K562 (cell line): ENCODE data around the gene PGPEP1. TPM values are rescaled to one million over a fixed set of nuclear protein-coding genes. Genes with fewer than 3 reads are reported as not detected.

Source experiments
- CBFA2T3 ChIP-seq: fragments of 450-650 bp; IDR thresholded peaks from 2 replicates; pipeline ENCODE4 v1.6.1; 2017
- CBX8 ChIP-seq: fragments of 200-600 bp; sonication (generic); IDR thresholded peaks from 2 replicates; pipeline ENCODE4 v1.6.1; 2012; ENCODE audit warnings: borderline replicate concordance, mixed run types, low read depth, mild to moderate bottlenecking, moderate library complexity, mixed read lengths, low read length, control low read depth, inconsistent platforms; ENCODE audit not compliant: poor library complexity, severe bottlenecking; ENCODE audit errors: extremely low read depth
- CHCHD3 ChIP-seq: fragments of 250-450 bp; sonication (Bioruptor Pico); IDR thresholded peaks from 2 replicates; pipeline ENCODE4 v2.1.2; 2022; ENCODE audit warnings: mild to moderate bottlenecking
- CHD1 ChIP-seq: fragments of 200-600 bp; sonication (generic); IDR thresholded peaks from one replicate; pipeline ENCODE4 v1.6.1; 2012; ENCODE audit warnings: mild to moderate bottlenecking, moderate library complexity, low read length, inconsistent platforms
- DMBX1 ChIP-seq: fragments of 250-450 bp; sonication (Bioruptor Pico); IDR thresholded peaks from 2 replicates; pipeline ENCODE4 v1.8.0; 2022; ENCODE audit warnings: inconsistent platforms, mild to moderate bottlenecking, moderate library complexity, borderline replicate concordance
- GABPA ChIP-seq: fragments of 200-800 bp; sonication (Bioruptor generic); conservative IDR thresholded peaks from 2 replicates; pipeline ENCODE4 v1.6.1; 2016; ENCODE audit warnings: low read depth, missing genetic modification characterization, missing compliant biosample characterization
- GABPB2 ChIP-seq: fragments of 250-450 bp; sonication (Bioruptor Pico); conservative IDR thresholded peaks from 2 replicates; pipeline ENCODE4 v1.5.1; 2021; ENCODE audit warnings: mild to moderate bottlenecking
- MAZ ChIP-seq, 2 experiments: fragments of 450-650 bp in 1 of 2; sonication (generic) in 1 of 2; formaldehyde crosslinking; IDR thresholded peaks in 1 of 2; conservative IDR thresholded peaks in 1 of 2; 2 replicates each; pipeline versions ENCODE4 v1.4.0 to v1.5.0; 2020; ENCODE audit warnings: mild to moderate bottlenecking in 1 of 2, missing genetic modification reagents in 1 of 2
- NR4A1 ChIP-seq, 2 experiments: fragments of 250-450 bp in 1 of 2; fragments of 450-650 bp in 1 of 2; sonication (Bioruptor Pico) in 1 of 2; IDR thresholded peaks; 2 replicates each; pipeline versions ENCODE4 v1.4.0 to v1.6.1; 2016 to 2020; ENCODE audit warnings: mild to moderate bottlenecking in 2 of 2, missing compliant biosample characterization in 1 of 2, missing genetic modification characterization in 1 of 2, moderate library complexity in 1 of 2
- PHTF2 ChIP-seq: fragments of 250-450 bp; sonication (Bioruptor Pico); IDR thresholded peaks from 2 replicates; pipeline ENCODE4 v1.5.0; 2021; ENCODE audit warnings: mild to moderate bottlenecking
- POLR2AphosphoS2 ChIP-seq: IDR thresholded peaks from 2 replicates; pipeline ENCODE4 v1.6.1; 2012; ENCODE audit warnings: low read length, improper control_type of control experiment
- RHOXF2B ChIP-seq: fragments of 250-450 bp; sonication (Bioruptor Pico); conservative IDR thresholded peaks from 2 replicates; pipeline ENCODE4 v1.5.1; 2021
- SETDB1 ChIP-seq: IDR thresholded peaks from one replicate; pipeline ENCODE4 v1.6.1; 2012; ENCODE audit warnings: low read length, control low read depth, inconsistent platforms
- SIX5 ChIP-seq, 2 experiments: IDR thresholded peaks; 2 replicates each; pipeline ENCODE4 v1.6.1; 2011; ENCODE audit warnings: low read length in 2 of 2, borderline replicate concordance in 1 of 2, low read depth in 1 of 2, mild to moderate bottlenecking in 1 of 2, moderate library complexity in 1 of 2; ENCODE audit not compliant: insufficient read depth in 1 of 2
- SMARCA5 ChIP-seq: fragments of 450-650 bp; IDR thresholded peaks from 2 replicates; pipeline ENCODE4 v1.6.1; 2016
- SRSF1 ChIP-seq: fragments of 200-400 bp; formaldehyde crosslinking; IDR thresholded peaks from 2 replicates; pipeline ENCODE4 v1.6.1; 2017; ENCODE audit warnings: mild to moderate bottlenecking, low read depth, low read length, moderate library complexity
- SUPT5H ChIP-seq: fragments of 450-650 bp; IDR thresholded peaks from 2 replicates; pipeline ENCODE4 v1.6.1; 2016
- ZEB2 ChIP-seq: fragments of 450-650 bp; IDR thresholded peaks from 2 replicates; pipeline ENCODE4 v1.6.1; 2016
- ZFP30 ChIP-seq: fragments of 250-450 bp; sonication (Bioruptor Pico); IDR thresholded peaks from 2 replicates; pipeline ENCODE4 v1.8.0; 2022; ENCODE audit warnings: moderate library complexity, mild to moderate bottlenecking, inconsistent platforms, borderline replicate concordance
- ZFPM2 ChIP-seq: fragments of 250-450 bp; sonication (Bioruptor Pico); IDR thresholded peaks from 2 replicates; pipeline ENCODE4 v1.5.1; 2022; ENCODE audit warnings: mild to moderate bottlenecking
- ZNF134 ChIP-seq: fragments of 250-450 bp; sonication (Bioruptor Pico); conservative IDR thresholded peaks from 2 replicates; pipeline ENCODE4 v1.4.0; 2020
- ZNF197 ChIP-seq: fragments of 200-800 bp; sonication (Bioruptor generic); IDR thresholded peaks from 2 replicates; pipeline ENCODE4 v1.6.1; 2016; ENCODE audit warnings: low read depth, missing genetic modification characterization, missing compliant biosample characterization
- ZNF75A ChIP-seq: fragments of 450-650 bp; formaldehyde crosslinking; IDR thresholded peaks from 2 replicates; pipeline ENCODE4 v1.4.0; 2020; ENCODE audit warnings: mild to moderate bottlenecking
- polyA plus RNA-seq, 8 experiments: library from polyadenylated mRNA; depleted of rRNA in 4 of 8; stranded (reverse) in 5 of 8; unstranded in 3 of 8; fragments of >200 nt; fragmentation: Nextera tagmentation in 2 of 8; fragmentation: Illumina TruSeq in 1 of 8; extraction: Ambion mirVana in 2 of 8; extraction: Trizol in 1 of 8; gene quantifications; 2 replicates each; pipeline versions ENCODE4 v1.2.1 to v1.2.3, GENCODE V29; 2011 to 2014; ENCODE audit warnings: inconsistent platforms in 1 of 8, missing spikeins in 1 of 8
- total RNA-seq, 7 experiments: library from RNA; depleted of rRNA in 6 of 7; stranded (reverse); fragments of >200 nt in 6 of 7; fragmentation: Illumina TruSeq in 2 of 7; extraction: Trizol in 2 of 7; gene quantifications; 2 replicates each; pipeline versions ENCODE4 v1.2.1 to v1.2.3, GENCODE V29; 2011 to 2021; ENCODE audit warnings: low replicate concordance in 1 of 7
- TF ChIP-seq, protein P1 (sequence below): fragments of 250-450 bp; sonication (Bioruptor Pico); IDR thresholded peaks from 2 replicates; pipeline ENCODE4 v1.8.0; 2021; ENCODE audit warnings: moderate library complexity, mild to moderate bottlenecking, inconsistent platforms
- TF ChIP-seq, protein P2 (sequence below): fragments of 450-650 bp; formaldehyde crosslinking; IDR thresholded peaks from 2 replicates; pipeline ENCODE4 v1.4.0; 2020; ENCODE audit warnings: mild to moderate bottlenecking, mixed read lengths
- TF ChIP-seq, protein P3 (sequence below): sonication (generic); formaldehyde crosslinking; IDR thresholded peaks from 2 replicates; pipeline ENCODE4 v1.8.1; 2023; ENCODE audit warnings: mild to moderate bottlenecking, missing genetic modification reagents

The PGPEP1 gene
- total and polyA plus RNA-seq, 9 of the 15 experiments (the other 6 are each of a cell fraction or from before 2014, with no cell fraction given) = 10.0 to 69.6 (median 33.5) TPM

- TF ChIP-seq SETDB1 (no peak), ZEB2 (peak; percentile 51), SIX5 (IDR thresholded peaks at IDR 0.05; ENCODE audit: borderline replicate concordance in 1 of 2, insufficient read depth in 1 of 2, low read depth in 1 of 2, low read length in 2 of 2) (no peak), DMBX1 (CRISPR knock-in tag) (peak; percentile 59; the same call in 1 of the 2 replicates), SMARCA5 (peak; percentile 71; the same call in 1 of the 2 replicates), GABPB2 (CRISPR knock-in tag) (0 out of 2 replicates have a peak, but pooled peaks have one; percentile 12), CHCHD3 (no peak), ZNF134 (CRISPR knock-in tag) (no peak), CBFA2T3 (no peak), POLR2AphosphoS2 (peak; percentile 99), MAZ (CRISPR knock-in tag; conservative IDR thresholded peaks at IDR 0.05 in 1 of 2, IDR thresholded peaks at IDR 0.05 in 1 of 2) (peak in 1 of 2 experiments; percentile 9; a peak in 1 of 4 replicates), RHOXF2B (CRISPR knock-in tag) (peak; percentile 96), ZFPM2 (CRISPR knock-in tag) (peak; percentile 75; the same call in 1 of the 2 replicates), CBX8 (no peak), ZFP30 (peak; percentile 72; the same call in 1 of the 2 replicates), ZNF75A (CRISPR knock-in tag) (no peak), PHTF2 (0 out of 2 replicates have a peak, but pooled peaks have one; percentile 3), NR4A1 (CRISPR knock-in tag; IDR thresholded peaks at IDR 0.05) (no peak), NR4A1 (tag; IDR thresholded peaks at IDR 0.05) (no peak), SUPT5H (peak; percentile 55), ZNF197 (CRISPR knock-in tag) (no peak), GABPA (tag) (no peak), CHD1 (no peak), SRSF1 (no peak)
- TF ChIP-seq, protein P1, sequence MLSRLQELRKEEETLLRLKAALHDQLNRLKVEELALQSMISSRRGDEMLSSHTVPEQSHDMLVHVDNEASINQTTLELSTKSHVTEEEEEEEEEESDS (CRISPR knock-in tag) = no peak
- TF ChIP-seq, protein P2, sequence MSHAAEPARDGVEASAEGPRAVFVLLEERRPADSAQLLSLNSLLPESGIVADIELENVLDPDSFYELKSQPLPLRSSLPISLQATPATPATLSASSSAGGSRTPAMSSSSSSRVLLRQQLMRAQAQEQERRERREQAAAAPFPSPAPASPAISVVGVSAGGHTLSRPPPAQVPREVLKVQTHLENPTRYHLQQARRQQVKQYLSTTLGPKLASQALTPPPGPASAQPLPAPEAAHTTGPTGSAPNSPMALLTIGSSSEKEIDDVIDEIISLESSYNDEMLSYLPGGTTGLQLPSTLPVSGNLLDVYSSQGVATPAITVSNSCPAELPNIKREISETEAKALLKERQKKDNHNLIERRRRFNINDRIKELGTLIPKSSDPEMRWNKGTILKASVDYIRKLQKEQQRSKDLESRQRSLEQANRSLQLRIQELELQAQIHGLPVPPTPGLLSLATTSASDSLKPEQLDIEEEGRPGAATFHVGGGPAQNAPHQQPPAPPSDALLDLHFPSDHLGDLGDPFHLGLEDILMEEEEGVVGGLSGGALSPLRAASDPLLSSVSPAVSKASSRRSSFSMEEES (CRISPR knock-in tag) = peak; percentile 6; the same call in 1 of the 2 replicates
- TF ChIP-seq, protein P3, sequence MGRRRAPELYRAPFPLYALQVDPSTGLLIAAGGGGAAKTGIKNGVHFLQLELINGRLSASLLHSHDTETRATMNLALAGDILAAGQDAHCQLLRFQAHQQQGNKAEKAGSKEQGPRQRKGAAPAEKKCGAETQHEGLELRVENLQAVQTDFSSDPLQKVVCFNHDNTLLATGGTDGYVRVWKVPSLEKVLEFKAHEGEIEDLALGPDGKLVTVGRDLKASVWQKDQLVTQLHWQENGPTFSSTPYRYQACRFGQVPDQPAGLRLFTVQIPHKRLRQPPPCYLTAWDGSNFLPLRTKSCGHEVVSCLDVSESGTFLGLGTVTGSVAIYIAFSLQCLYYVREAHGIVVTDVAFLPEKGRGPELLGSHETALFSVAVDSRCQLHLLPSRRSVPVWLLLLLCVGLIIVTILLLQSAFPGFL (CRISPR knock-in tag) = no peak
Observed at GRCh38 chr19:18390065-18390907, 49.9 kb downstream of the PGPEP1 start (continued).
